NCI-H526 (cell line): ENCODE data around the gene TREML1.
"Not testable (repeated sequence)": the region's sequence is repeated elsewhere in the genome, so short reads cannot be mapped to it uniquely, and the experiment has no call there.

Experiments
- DNase-seq, 2 experiments: peaks; one replicate each; lab custom pipeline; 2025; lab: John Stamatoyannopoulos, UW

The TREML1 gene

GRCh38 chr6:41153992-41154625, at the start of gene TREML1:
TREML1 (minus strand) TSS chr6:41154347; CDS start chr6:41154288, 59 bp downstream.
- no peak for DNase-seq

DNA sequence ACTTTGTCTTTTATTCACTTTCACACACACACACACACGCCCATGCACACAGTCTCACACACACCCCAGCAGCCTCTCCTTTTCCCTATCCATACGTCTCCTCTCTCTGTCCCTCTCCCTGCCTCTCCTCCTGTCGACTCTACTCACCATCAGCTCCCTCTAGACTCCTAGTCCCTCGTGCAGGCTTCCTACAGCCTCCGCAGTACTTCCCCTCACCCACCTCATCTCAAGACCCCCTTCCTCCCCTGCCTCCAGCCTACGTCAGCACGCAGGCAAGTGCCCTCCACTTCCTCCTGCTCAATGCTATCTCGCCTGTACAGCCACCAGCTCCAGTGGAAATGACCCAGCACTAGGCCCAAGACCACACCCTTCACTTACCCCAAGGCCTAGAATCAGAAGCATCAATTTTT, 47.6 kb upstream of the TREML1 start:
- DNase-seq, result no peak

GRCh38 chr6:41200901-41201763, 47.0 kb upstream of the TREML1 start, which contains the start of gene TREML2:
TREML2 (minus strand) TSS chr6:41201149; CDS start chr6:41201008, 141 bp downstream.
- no peak for DNase-seq

DNA sequence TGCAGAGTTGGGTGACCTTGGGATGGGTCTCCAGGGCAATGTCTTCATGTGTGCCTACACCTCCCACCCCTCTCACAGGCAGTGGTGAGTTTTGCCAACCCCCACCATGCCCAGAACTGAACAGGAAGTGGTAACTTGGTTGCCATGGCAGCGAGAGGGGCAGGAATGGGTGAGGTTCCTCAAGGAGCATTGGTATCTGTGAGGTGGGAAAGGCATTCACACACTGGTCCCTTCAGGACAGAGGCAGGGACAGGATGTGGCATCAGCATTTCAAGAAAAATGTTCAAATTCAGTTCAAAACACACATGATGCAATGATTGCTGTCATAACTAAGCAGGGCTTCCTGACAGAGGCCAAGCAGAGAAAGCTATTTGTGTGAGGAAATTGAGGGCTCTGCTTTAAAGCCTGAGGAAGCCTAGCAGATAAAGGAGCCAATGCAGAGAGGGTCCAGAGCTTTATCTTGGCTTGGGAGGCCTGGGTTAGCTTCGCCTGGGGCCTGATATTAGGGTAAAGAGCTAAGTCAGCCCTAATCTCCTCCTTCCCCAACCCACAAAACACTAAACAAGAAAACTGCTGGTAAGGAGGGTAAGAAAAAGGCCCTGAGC, 46.3 kb upstream of the TREML1 start:
- DNase-seq, result no peak

- DNase-seq, result no peak
Observed at GRCh38 chr6:41199552-41200246, 45.6 kb upstream of the TREML1 start.

DNA sequence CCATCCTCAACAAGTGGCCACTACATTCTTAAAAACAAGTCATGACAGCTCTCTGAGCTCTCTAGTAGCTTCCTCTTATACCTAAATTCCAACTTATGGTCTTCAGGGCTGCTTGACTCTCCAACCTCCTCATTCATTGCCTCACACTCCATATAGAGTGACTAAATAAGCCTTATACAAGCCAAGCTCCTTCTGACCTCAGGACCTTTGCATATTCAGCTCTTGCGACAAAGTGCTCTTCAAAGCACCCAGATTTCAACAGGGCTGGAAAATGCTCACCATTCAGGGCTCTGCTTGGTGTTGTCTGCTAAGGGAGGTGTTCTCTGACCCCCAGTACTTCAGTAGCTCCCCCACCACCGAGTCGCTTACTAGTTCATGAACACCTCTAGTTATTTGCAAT, 43.1 kb upstream of the TREML1 start:
- DNase-seq, result no peak

DNA sequence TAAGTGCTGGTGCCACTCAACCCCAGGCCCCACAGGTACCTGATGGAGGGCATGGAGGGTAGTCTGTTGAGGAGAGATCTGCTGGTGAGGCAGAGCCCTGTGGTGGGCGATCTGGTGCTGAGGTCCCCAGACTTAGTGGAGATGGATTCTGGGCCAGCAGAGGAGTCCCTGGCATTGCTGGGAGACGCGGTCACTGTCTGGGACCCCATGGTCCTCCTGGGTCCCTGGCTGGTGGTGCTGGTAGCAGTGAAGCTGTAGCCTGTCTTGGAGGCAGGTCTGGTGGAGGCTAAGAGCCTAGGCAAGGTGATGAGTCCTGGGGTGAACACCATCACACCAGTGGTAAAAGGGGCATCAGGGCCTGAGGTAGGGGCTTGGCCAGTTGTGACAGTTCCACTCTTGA, 40.2 kb upstream of the TREML1 start:
- no peak for DNase-seq

DNA sequence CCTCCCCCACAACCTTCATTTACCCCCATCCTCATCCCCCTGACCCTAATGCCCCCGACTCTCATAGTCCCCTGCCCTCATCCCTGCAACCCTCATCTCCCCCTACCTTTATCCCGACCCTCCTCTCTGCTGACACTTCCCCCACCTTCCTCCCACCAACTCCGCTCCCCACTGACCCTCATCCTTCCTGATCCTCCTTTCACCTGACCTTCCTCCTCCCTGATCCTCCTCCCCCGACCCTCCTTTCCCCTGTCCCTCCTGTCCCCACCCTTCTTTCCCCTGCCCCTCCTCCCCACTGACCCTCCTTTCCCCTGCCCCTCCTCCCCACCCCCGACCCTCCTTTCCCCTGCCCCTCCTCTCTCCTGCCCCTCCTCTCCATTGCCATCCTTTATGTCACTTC, 39.7 kb upstream of the TREML1 start:
- no peak for DNase-seq

GRCh38 chr6:41193171-41193734, 39.1 kb upstream of the TREML1 start:
- peak in 1 of 2 experiments; percentile 7 for DNase-seq

DNA sequence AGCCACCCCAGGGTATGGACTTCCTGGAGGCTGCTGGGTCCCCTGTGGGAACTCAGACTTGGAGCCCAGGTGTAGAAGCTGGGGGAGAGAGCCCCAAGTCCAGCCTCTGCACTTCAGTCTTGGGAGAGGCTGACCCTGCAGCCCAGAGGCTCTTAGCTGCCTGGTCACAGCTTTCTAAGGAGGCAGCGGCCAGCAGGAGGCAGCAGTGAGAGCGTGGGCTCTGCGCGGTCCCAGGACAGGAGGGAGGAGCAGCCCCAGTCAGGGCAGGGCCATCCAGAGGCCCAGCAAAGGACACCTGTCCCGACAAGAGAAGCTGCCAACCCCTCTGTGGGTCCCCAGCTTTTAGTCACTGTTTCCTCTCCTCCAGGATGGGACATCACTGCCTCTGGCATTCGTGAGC, 37.4 kb upstream of the TREML1 start:
- peak; percentile 7 to 63 for DNase-seq

GRCh38 chr6:41190791-41191190, 36.6 kb upstream of the TREML1 start:
- no peak for DNase-seq

DNA sequence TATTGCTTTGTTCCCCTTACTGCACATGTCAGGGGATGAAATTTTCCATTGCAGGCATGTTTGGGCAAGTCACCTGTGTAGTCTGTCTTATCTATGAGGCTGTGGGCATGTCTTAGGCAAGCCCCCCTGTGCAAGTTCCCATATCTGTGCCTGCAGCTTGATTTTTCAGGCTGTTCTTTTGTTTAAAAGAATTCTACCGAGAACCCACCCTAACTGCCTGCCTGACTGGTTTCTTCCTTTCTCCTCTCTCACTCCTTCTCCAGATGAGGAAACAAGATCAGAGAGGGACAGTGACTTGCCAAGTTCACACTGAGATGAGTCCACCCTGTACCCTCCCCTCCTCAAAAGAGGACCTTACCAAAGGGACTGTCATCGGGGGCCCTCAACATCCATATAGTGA, 35.8 kb upstream of the TREML1 start:
- no peak for DNase-seq

DNA sequence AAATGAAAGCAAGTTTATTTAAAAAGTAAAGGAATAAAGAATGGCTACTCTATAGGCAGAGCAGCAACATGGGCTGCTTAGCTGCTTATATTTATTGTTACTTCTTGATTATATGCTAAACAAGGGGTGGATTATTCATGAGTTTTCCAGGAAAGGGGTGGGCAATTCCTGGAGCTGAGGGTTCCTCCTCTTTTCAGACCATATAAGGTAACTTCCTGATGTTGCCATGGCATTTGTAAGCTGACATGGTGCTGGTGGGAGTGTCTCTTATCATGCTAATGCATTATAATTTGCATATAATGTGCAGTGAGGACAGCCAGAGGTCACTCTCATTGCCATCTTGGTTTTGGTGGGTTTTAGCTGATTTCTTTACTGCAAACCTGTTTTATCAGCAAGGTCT, 34.9 kb upstream of the TREML1 start:
- not testable (repeated sequence) for DNase-seq

- no peak for DNase-seq
Observed at GRCh38 chr6:41187924-41188886, 34.1 kb upstream of the TREML1 start.

- no peak for DNase-seq
Observed at GRCh38 chr6:41186031-41186562, 31.9 kb upstream of the TREML1 start.

DNA sequence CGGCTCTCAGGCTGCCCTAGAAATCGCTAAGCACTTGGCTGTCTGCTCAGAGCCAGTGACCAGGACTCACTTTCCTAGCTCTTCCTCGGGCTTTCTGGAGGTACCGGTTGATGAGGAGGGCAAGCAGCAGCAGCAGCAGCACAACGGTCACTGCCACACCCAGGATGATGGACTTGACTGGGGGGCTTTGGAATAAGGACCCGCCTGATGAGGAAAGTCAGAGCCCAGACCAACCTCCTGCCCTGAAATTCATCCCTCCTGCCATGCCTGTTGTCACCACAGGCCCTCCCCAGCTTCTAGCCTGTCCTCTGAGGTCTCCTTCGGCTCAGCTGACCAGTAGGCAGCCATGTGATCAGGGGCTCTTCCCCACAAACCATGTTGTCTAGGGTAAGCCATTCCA, 30.6 kb upstream of the TREML1 start:
- no peak for DNase-seq

DNA sequence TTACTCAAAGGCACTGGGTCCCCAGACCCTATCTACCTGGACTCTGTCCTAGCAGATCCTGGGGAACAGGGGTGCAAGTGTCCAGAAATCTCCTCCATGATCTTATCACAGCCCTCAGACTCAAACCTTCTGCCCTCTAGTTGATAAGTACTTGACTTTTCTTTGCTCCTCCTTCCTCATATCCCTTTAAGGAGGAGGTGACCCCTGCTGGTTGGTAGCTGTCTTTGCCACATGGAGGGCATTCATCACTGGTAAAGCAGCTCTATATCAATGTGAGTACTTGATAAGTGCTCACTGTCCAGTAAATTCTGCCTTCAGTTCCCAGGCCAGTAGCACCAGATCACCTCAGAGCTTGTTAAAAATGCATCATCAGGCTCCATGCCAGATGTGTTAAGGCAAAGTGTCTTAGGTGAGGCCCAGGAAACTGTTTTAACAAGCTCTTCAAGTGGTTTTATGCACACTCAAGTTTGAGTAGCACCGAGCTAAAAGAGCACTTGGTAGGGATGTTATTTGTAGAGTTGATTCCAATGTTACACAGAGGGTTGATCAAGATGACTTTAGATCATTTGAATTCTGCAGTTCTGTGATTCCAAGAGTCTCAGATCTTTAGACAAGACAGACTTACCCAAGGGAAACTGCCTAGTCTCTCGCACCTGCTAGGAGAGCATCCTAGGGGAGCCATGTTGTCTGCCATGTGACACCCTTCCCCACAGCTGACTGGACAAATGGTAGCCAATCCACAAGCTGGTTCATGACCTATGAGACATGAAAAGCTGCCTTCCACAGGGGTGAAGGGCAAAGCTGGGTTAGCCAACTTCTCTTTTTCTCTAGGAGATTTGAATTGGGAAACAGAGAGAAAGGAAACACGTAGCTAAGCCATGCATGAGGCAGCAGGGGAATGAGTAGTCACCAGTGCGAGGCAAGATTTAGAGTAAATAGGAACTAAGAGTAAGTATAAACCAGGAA, 28.2 kb upstream of the TREML1 start:
- peak; percentile 45 to 80 for DNase-seq

DNA sequence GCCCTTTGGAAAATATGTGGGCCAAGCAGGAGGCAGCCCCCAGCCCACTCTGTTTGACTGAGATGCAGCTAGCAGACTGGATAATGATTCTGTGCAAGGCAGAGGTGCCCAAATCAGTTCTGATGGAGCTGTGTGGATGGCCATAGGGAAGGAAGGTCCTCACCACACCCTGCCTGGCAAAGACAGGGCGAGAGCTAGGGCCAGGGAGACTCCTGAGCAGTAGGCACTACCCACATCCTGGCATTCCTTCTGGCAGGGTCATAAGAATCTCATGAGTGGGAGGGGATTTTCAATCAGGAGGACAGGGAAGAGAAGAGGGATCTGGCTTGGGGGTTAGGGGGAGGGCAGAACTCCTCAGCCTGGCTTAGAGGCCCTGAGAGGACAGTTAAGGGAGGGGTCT, 27.4 kb upstream of the TREML1 start:
- no peak for DNase-seq

DNA sequence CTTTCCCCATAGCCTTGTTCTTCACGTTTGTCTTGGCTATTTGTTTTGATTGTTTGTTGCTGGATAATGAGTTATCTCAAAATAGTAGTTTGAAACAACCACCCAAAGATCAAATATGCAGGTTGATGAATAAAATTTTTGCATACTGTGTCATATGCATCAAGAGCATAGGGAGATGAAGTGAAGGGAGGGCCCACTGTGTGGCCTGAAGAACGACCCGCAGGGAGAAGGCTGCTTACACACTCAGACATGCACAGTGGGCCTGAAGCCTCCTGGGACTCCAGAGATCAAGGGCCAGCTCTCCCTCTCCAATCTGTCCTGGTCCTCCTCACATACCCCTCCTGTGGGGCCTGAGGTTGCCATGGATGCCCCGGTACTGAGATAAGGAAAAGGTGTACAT, 25.0 kb upstream of the TREML1 start:
- DNase-seq, result no peak
